Stimulated activated CD8-positive, alpha-beta memory T cell treated with anti-CD3 and anti-CD28 coated beads, Interleukin-15, amount 100 ng/mL, for 24 hours (primary cell): ENCODE results near the gene OTOG.

ENCODE experiments used
- DNase-seq: peaks from one replicate; pipeline ENCODE4 v3.0.0-alpha.2; 2020; ENCODE audit warnings: low read depth

Gene OTOG

GRCh38 chr11:17695454-17696441, 148.7 kb downstream of the OTOG start:
- no peak for DNase-seq

- no peak for DNase-seq
These were observed 149.7 kb downstream of the OTOG start for GRCh38 chr11:17696741-17697140.
